Stimulated activated CD4-positive, alpha-beta T cell treated with anti-CD3 and anti-CD28 coated beads, Interleukin-15, amount 100 ng/mL, for 24 hours (primary cell): ENCODE measurements around the gene CLK3.
A peak's percentile ranks its signal among the peaks of the same experiment; 100 is the strongest.

ENCODE experiments used
- DNase-seq: peaks from one replicate; pipeline ENCODE4 v3.0.0-alpha.2; 2020

Gene CLK3

DNA sequence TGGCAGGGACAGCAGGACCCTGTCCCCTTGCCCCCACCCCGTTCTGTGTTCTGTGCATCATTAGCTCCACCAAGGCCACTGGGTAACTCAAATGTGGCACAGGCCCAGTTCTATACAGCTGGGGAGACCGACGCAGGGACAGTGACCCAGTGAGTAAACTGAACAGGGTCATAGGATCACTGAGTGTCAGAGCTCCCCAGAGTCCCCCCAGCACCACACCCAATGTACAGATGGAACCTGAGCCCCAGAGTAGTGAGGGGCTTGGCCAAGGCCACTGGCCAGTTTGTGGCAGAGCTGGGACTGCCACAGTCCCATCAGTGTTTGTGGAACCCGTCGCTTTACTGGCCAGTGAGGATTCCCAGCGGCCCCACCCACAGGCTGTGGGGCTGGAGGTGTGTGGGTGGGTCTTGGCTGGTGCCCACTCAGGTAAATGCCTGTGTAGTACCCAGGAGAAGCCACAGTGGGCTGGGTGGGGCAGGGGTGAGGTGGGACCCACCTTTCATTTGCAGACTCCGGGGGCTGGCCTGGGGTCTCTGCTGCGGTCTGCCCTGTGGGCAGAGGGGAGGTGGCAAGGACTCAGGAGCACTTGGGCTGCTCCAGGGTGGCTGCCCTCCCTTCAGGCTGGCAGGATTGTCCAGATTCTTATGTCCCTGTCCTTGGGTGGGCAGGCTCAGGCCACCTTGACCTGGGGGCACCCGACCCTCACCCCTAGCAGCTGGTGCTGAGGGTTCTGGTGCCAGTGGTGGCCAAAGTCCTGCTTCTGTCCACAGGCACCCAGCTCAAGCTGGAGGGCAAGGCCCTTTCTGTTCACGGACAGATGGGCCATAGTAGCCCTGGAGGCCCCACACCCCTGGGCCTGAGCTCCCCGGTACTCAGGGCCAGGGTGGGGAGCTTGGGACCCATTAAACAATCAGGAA, 11.6 kb upstream of the CLK3 start:
- DNase-seq, result no peak

GRCh38 chr15:74604983-74605794, 10.4 kb upstream of the CLK3 start:
- DNase-seq, result no peak

- DNase-seq, result no peak
Measured at GRCh38 chr15:74605795-74606150, 9.9 kb upstream of the CLK3 start.

DNA sequence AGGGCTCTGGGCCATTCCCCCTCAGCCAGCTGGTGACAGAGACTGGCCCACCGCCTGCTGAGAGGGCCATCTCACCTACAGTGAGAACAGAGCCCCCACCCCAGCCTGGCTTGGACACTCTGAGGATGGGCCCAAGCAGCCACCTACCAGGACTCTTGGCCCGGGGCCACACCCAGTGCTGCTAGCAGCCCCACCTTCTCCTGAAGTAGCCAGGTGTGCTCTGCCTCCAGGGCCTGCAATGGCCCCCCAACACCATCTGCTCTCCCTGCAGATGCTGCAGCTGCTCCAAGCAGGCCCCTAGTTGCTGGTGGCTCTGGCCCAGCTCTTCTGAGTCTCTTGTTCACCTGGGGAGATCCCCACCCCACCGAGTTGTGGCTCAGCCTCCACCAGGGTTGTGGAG, 6.8 kb upstream of the CLK3 start:
- no peak for DNase-seq

GRCh38 chr15:74609938-74610301, 5.7 kb upstream of the CLK3 start:
- DNase-seq, result no peak

DNA sequence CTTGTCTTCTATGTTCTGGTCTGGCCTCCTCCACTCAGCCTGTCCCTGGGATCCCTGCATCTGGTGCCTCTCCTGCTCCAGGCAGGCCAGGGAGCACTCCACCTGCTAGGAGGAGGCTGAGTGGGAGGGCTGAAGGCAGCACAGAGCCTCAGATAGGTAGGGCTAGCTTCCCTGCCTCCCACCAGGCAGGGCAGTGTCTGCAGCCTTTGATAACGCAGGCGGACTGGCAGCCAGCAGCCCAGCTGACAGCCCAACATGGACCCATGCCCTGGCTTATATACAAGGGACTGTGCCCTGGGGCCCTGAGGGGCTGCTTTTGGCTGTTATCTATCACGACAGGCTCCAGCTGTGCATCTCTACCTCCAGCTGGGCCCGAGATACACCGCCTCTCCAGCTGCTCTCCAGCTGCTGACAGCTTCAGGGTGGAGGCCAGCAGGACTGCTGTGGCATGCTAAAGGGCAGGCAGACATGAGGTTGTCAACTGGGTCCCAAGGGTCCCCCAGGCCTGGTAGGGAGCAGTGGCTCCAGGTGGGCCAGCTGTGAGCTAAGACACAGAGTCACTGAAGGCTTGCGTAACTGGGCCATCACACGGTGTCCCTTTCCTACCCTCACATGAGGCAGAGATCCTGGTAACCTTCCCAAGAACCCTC, 5.2 kb upstream of the CLK3 start:
- no peak for DNase-seq

DNA sequence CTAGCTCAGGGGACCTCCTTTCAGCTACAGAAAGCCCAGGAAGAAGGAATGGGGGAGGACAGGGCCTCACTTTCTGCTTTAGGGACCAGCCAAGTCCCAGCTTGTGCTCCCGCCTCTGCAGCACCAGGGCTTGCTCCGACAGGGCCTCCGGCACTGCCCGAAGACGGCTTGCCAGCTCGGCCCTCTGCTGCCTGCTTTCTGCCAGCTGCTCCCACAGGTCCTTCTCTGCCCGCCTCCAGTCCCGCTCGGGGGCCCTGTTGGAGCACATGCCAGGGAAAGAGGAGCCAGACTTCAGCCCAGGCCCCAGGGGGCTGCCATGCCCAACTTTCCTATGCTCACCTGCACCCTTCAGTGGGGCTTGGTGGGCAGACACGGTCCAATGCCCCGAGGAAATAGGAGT, 4.3 kb upstream of the CLK3 start:
- no peak for DNase-seq

DNA sequence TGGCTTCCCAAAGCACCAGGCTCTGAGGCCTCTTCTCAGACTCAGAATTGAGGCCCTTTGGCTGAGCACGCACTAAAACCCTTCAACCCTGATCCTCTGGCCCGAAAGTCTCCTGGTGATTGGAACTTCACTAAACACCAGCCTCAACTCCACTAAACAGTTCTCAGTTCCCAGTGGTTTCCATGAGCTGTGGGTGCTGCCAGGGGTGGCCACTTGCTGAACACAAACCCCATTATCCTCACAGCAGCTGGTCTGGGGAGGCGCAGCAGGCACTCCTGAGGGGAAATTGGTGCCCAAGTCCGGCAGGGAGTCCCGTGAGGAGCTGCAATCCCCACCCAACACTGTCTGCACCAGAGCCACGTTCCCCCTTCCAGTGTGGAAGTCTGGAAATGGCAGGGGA, 3.8 kb upstream of the CLK3 start:
- no peak for DNase-seq

GRCh38 chr15:74612677-74613076, 3.0 kb upstream of the CLK3 start:
- DNase-seq, result no peak

DNA sequence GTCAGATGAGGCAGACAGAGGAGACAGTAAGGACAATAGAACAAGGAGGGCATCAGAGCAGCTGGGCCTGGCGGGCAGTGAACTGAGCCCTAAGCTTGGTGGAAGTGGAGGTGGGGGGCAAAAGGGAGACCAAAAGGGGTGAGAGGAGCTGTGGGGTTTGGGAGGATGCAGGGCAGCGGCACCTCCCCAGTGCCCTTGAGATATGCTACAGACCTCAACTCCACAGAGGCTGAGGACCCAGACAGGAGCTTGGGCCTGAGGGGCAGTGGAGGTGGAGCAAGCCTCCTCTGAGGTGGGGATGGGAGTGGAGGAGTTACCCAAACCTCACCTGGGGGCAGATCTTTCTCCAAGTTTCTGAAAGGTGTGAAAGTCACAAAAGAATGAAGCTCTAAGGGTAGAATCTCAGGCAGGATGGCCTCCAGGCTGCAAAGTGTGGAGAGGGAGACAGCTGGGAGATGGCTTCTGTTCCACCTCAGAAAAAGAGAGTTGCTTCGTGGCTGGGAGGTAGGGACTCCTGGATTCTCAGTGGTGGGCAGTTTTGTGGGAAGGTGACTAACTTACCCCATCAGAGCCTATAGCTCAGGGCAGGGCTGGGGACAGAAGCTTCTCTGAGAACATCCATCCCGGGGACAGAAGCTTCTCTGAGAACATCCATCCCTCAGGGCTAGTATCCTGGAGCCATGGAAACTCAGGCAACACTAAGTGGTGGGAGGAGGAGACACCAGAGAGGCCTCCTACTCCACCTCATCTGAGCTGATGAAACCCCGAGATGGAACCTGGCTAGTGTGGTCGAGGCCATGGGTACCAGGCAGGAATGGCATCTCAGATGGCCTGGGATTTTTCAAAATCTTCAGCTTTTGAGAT, 2.3 kb upstream of the CLK3 start:
- DNase-seq, result no peak

GRCh38 chr15:74613953-74614743, 1.5 kb upstream of the CLK3 start:
- DNase-seq, result no peak

GRCh38 chr15:74614744-74615507, 710 bp upstream of the CLK3 start:
- peak; percentile 89 for DNase-seq

DNA sequence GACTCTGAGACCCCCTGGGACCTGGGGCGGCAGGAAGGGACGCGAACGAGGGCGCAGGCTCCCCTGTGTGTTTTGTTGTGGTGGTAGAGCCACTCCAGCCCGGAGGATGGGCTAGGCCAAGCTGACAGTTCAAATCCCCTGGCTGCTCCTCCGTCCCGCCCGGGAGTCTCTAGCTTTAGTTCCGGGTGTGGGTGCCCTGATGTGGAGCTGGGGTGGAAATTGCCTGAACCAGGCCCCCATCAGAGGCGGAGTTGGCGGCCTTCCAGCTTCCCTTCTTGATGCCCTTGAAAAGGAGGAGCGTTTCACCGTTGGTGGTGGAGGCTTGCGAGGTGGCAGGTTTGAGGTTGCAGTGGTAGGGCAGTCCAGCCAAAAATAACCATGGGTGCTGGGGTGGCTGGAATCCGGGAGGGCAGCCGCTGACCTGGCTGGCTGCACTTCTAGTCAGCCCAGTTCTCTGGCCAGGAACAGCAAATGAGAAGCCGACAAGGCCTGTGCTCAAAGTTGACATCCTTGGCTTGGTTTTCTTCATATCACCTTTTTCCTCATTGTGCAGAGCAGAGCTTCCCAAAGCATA, 817 bp downstream of the CLK3 start:
- DNase-seq, result peak; percentile 78

GRCh38 chr15:74616996-74617395, 1.4 kb downstream of the CLK3 start:
- DNase-seq, result no peak

DNA sequence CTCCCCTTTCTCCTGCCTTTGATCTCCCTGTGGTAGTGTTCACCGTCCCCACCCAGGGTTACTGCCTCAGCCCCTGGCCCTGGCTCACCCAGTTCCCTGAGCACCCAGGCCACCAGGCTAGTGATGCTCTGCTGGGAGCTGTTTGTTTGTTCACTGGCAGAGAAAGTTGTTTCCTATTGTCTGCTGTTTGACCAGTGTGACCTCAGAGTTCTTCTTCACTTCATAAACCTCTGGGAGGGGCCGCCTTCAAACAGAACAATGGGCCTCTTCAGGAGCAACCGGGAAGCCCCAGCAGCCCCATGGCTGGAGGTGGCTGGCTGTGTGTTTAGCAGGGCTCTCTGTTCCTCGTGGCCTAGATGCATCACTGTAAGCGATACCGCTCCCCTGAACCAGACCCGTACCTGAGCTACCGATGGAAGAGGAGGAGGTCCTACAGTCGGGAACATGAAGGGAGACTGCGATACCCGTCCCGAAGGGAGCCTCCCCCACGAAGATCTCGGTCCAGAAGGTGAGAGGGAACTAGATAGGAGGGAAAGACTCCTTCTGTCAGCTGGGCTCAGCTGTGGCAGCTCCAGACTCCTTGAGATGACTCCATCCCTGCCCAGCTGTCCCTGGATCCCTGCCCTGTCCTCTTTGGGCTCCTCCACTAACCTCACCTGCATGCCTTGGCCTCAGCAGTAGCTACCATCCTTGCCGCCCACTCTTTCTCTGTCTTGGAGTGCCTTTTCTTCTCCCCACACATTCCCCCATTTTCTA, 3.4 kb downstream of the CLK3 start:
- DNase-seq, result no peak

DNA sequence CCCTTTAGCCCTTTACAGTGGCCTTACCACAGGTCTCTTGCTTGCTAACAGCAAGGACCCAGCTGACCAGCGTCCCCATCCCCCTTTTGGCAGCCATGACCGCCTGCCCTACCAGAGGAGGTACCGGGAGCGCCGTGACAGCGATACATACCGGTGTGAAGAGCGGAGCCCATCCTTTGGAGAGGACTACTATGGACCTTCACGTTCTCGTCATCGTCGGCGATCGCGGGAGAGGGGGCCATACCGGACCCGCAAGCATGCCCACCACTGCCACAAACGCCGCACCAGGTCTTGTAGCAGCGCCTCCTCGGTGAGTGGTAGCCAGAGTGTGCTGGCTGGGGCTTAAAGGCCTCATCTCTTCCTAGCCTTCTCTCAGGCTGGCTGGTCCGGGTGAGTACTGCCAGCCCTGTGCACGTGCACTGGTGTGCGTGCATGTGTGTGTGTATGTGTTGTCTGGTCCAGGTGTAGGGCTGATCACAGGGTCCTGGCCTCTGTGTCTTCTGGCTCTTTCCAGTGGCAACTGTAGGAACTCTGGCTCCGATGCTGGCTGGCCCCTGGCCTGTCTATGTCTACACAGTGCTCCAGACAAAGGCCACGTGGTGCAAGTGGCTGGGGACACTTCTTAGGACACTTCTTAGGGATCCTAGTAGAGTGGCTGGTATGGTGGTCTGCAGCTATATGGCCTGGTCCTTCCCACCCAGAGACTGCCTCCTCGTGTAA, 4.4 kb downstream of the CLK3 start:
- DNase-seq, result no peak

- peak; percentile 86 for DNase-seq
Measured at GRCh38 chr15:74620636-74621545, 5.3 kb downstream of the CLK3 start.

DNA sequence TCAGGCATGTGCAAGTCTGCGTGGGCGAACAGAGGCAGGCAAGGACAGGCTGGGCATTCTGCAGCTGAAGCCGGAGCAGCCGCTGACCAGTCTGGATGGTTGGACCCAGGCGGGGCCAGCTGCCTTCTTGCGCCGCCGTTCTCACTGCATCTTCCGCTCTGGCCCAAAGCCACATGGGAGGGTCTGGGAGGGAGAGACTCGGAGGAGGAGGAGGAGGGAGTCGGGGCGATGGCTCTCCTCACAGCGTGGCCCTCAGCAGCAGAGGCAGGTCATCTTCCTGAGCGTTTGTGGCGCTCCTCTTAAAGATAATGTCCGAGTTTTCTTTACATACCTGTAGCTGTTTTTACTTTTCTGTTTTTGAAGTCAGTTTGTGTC, 5.9 kb downstream of the CLK3 start:
- DNase-seq, result no peak
